HCT116 (cell line): ENCODE measurements around the gene GPRC5B. TPM values are rescaled to one million over a fixed set of nuclear protein-coding genes. Genes with fewer than 3 reads are reported as not detected.
A peak's percentile ranks its signal among the peaks of the same experiment; 100 is the strongest.

ENCODE experiments used
- ATAC-seq: fragments of 200-7000 bp; cut with Tn5 transposase; 2 replicates; pipeline ENCODE4 v1.9.1; 2020; ENCODE audit warnings: mild to moderate bottlenecking, moderate library complexity
- BruUV-seq: library from RNA; stranded (reverse); fragments of 400-500 nt; replicated peaks from 2 replicates; lab custom pipeline; 2021; lab: Mats Ljungman, UMichigan
- CTCF ChIA-PET: fragments of 300-600 bp; sonication (Branson Sonifier 250); formaldehyde crosslinking; loops from one replicate; lab custom pipeline; 2021; ENCODE audit warnings: antibody characterized with exemption; lab: Charles Lee
- POLR2A ChIA-PET: fragments of 300-600, 350-600 bp; sonication (Branson Sonifier 250); formaldehyde crosslinking; loops from one replicate; lab custom pipeline; 2021; ENCODE audit warnings: antibody characterized with exemption; lab: Charles Lee
- RAD21 ChIA-PET, 2 experiments: fragments of 300-600 bp; sonication (Branson Sonifier 250); formaldehyde crosslinking; loops; one replicate each; lab custom pipeline; 2023; ENCODE audit warnings: low total read pairs in 2 of 2; ENCODE audit not compliant: uncharacterized antibody in 2 of 2, unreplicated experiment in 2 of 2, low non-redundant PET in 1 of 2; lab: Charles Lee
- DNase-seq: peaks from one replicate; pipeline ENCODE4 v3.0.0-alpha.2; 2010; ENCODE audit warnings: low read depth, low spot score
- H2AFZ ChIP-seq: fragments of 200-600 bp; shearing (Covaris generic), sonication (generic); 2 replicates; pipeline ENCODE4 v1.6.1; 2017; ENCODE audit warnings: low read depth, mixed run types, mixed read lengths, antibody characterized with exemption, low read length; ENCODE audit not compliant: poor library complexity, severe bottlenecking
- H3K27ac ChIP-seq: 2 replicates; pipeline ENCODE4 v1.5.1; 2012; ENCODE audit warnings: low read depth, low read length
- H3K27me3 ChIP-seq: fragments of 200-600 bp; sonication (generic); 2 replicates; pipeline ENCODE4 v1.6.1; 2016; ENCODE audit warnings: mixed run types, low read length, mixed read lengths; ENCODE audit not compliant: insufficient read depth
- H3K36me3 ChIP-seq, 2 experiments: fragments of 200-500 bp in 1 of 2; fragments of 200-600 bp in 1 of 2; sonication (Bioruptor generic) in 1 of 2; sonication (generic) in 1 of 2; 2 replicates each; pipeline versions ENCODE4 v1.5.1 to v1.6.1; 2014 to 2016; ENCODE audit warnings: low read length in 2 of 2, inconsistent platforms in 1 of 2, mixed read lengths in 1 of 2, mixed run types in 1 of 2; ENCODE audit not compliant: insufficient read depth in 2 of 2, control insufficient read depth in 1 of 2
- H3K4me1 ChIP-seq, 2 experiments: fragments of 200-600 bp in 1 of 2; sonication (generic) in 1 of 2; 2 replicates each; pipeline versions ENCODE4 v1.5.1 to v1.6.1; 2012 to 2017; ENCODE audit warnings: low read length in 2 of 2, inconsistent platforms in 1 of 2, mild to moderate bottlenecking in 1 of 2, mixed read lengths in 1 of 2, mixed run types in 1 of 2, moderate library complexity in 1 of 2; ENCODE audit not compliant: insufficient read depth in 2 of 2, control insufficient read depth in 1 of 2
- H3K4me2 ChIP-seq: fragments of 200-600 bp; sonication (generic); 2 replicates; pipeline ENCODE4 v1.6.1; 2017; ENCODE audit warnings: mixed run types, low read length, mixed read lengths
- H3K4me3 ChIP-seq, 2 experiments: fragments of 200-600 bp in 1 of 2; sonication (generic) in 1 of 2; replicated peaks in 1 of 2; 2 replicates each; pipeline ENCODE4 v1.5.1; 2011 to 2016; ENCODE audit warnings: low read length in 2 of 2, control low read depth in 1 of 2, low read depth in 1 of 2, mild to moderate bottlenecking in 1 of 2, mixed read lengths in 1 of 2, mixed run types in 1 of 2
- H3K79me2 ChIP-seq: fragments of 200-600 bp; sonication (generic); 2 replicates; pipeline ENCODE4 v1.6.1; 2017; ENCODE audit warnings: mild to moderate bottlenecking, mixed run types, low read length, moderate library complexity, mixed read lengths; ENCODE audit not compliant: insufficient read depth
- H3K9ac ChIP-seq: fragments of 200-600 bp; sonication (generic); 2 replicates; pipeline ENCODE4 v1.6.1; 2016; ENCODE audit warnings: low read length, mixed read lengths
- H3K9me2 ChIP-seq: fragments of 200-600 bp; sonication (generic), shearing (Covaris generic); 2 replicates; pipeline ENCODE4 v1.6.1; 2017; ENCODE audit warnings: mixed run types, mild to moderate bottlenecking, moderate library complexity; ENCODE audit not compliant: insufficient read depth
- H3K9me3 ChIP-seq, 2 experiments: fragments of 200-500 bp in 1 of 2; fragments of 200-600 bp in 1 of 2; sonication (Bioruptor generic) in 1 of 2; sonication (generic) in 1 of 2; 2 replicates each; pipeline ENCODE4 v1.6.1; 2014 to 2017; ENCODE audit warnings: low read length in 2 of 2, mixed read lengths in 2 of 2, inconsistent platforms in 1 of 2, low read depth in 1 of 2, mild to moderate bottlenecking in 1 of 2, mixed run types in 1 of 2, moderate library complexity in 1 of 2; ENCODE audit not compliant: control insufficient read depth in 1 of 2, insufficient read depth in 1 of 2
- H4K20me1 ChIP-seq: fragments of 200-600 bp; sonication (generic), shearing (Covaris generic); 2 replicates; pipeline ENCODE4 v1.6.1; 2017; ENCODE audit warnings: mixed run types, mild to moderate bottlenecking, moderate library complexity; ENCODE audit not compliant: insufficient read depth
- CBX3 ChIP-seq: IDR thresholded peaks from 2 replicates; pipeline ENCODE4 v1.6.1; 2012; ENCODE audit warnings: low read depth
- EGR1 ChIP-seq: IDR thresholded peaks from 2 replicates; pipeline ENCODE4 v1.6.1; 2012; ENCODE audit warnings: low read depth
- EZH2 ChIP-seq: fragments of 200-600 bp; sonication (generic); IDR thresholded peaks from 2 replicates; pipeline ENCODE4 v1.6.1; 2017; ENCODE audit warnings: antibody characterized with exemption, mixed run types
- JUND ChIP-seq: IDR thresholded peaks from 2 replicates; pipeline ENCODE4 v1.6.1; 2012
- POLR2A ChIP-seq: IDR thresholded peaks from 2 replicates; pipeline ENCODE4 v1.7.0; 2011; ENCODE audit warnings: borderline replicate concordance; ENCODE audit not compliant: insufficient read depth, insufficient read length; ENCODE audit errors: extremely low read depth
- SP1 ChIP-seq: IDR thresholded peaks from 2 replicates; pipeline ENCODE4 v1.6.1; 2012; ENCODE audit warnings: low read depth
- SRF ChIP-seq: IDR thresholded peaks from 2 replicates; pipeline ENCODE4 v1.6.1; 2012; ENCODE audit warnings: low read depth
- ZNF274 ChIP-seq: fragments of 200-500 bp; sonication (Bioruptor generic); IDR thresholded peaks from 2 replicates; pipeline ENCODE4 v1.6.1; 2014; ENCODE audit warnings: mild to moderate bottlenecking, low read depth, low read length, inconsistent platforms
- intact Hi-C: fragments of 100-400 bp; cut with micrococcal nuclease; formaldehyde crosslinking; loops from 2 replicates; pipeline ENCODE4 v1.10.0; 2022
- total RNA-seq: library from RNA; stranded (reverse); gene quantifications from one replicate; pipeline ENCODE4 v1.2.1, GENCODE V29; 2021; ENCODE audit not compliant: unreplicated experiment

Gene GPRC5B
- total RNA-seq, 1 experiment from 2014 or later: 7.2 TPM

GRCh38 chr16:19810817-19811731 lies 73.6 kb downstream of the GPRC5B start:
- peaks cover 8 to 16% of the 10 kb centered on the region in 2 experiments; a peak in 3 of 4 replicates for H3K4me1 ChIP-seq
- intact Hi-C loops: no loop called here
- no peak overlapping the region for H3K27ac ChIP-seq

GRCh38 chr16:19809693-19810092 lies 75.0 kb downstream of the GPRC5B start:
- Histone ChIP-seq H4K20me1 (no peaks in the 10 kb centered on the region), H3K4me3 (no peak overlapping the region), H3K27ac (no peak overlapping the region), H3K27me3 (no peaks in the 10 kb centered on the region), H3K9ac (no peak overlapping the region), H3K36me3 (no peaks in the 10 kb centered on the region), H3K9me2 (no peaks in the 10 kb centered on the region), H3K79me2 (no peaks in the 10 kb centered on the region), H2AFZ (no peak overlapping the region), H3K4me2 (no peak overlapping the region), H3K4me1 (peaks cover 8 to 16% of the 10 kb centered on the region in 2 experiments; a peak in 3 of 4 replicates), H3K9me3 (peaks cover 0 to 8% of the 10 kb centered on the region in 2 experiments; a peak in 2 of 4 replicates)
- POLR2A ChIA-PET: no interaction called here
- CTCF ChIA-PET: no interaction called here
- no peak for TF ChIP-seq JUND
- TF ChIP-seq SP1: no peak
- no peak for TF ChIP-seq ZNF274
- no peak for TF ChIP-seq EZH2
- no peak for TF ChIP-seq EGR1
- no peak for TF ChIP-seq POLR2A
- no peak for TF ChIP-seq SRF
- no TSS peak for BruUV-seq
- no peak for DNase-seq
- RAD21 ChIA-PET: interaction anchor here in 1 of 2 experiments (0.6 kb wide), 1 partner anchor 74 kb away, joined by 5 read pairs; no protein-coding TSS in a partner anchor
- intact Hi-C loops: no loop called here
- no peak for ATAC-seq

More at GRCh38 chr16:19810817-19811731, 73.6 kb downstream of the GPRC5B start:
- Histone ChIP-seq H2AFZ (no peak overlapping the region), H3K4me2 (peak overlapping the region; percentile 63), H3K9ac (no peak overlapping the region), H4K20me1 (no peaks in the 10 kb centered on the region), H3K36me3 (no peaks in the 10 kb centered on the region), H3K4me3 (peak overlapping the region in 1 of 2 experiments; percentile 12; a peak in 1 of 4 replicates), H3K9me3 (no peaks in the 10 kb centered on the region; a peak in 1 of 4 replicates), H3K27me3 (no peaks in the 10 kb centered on the region), H3K79me2 (no peaks in the 10 kb centered on the region), H3K9me2 (no peaks in the 10 kb centered on the region)
- RAD21 ChIA-PET: no interaction called here
- DNase-seq: no peak
- CTCF ChIA-PET: no interaction called here
- POLR2A ChIA-PET: no interaction called here
- BruUV-seq: no TSS peak
- peak; percentile 50; the same call in 1 of the 2 replicates for ATAC-seq
- TF ChIP-seq CBX3 (no peak), JUND (no peak)
